Measurements from ENCODE around the gene GPR157.
A peak's percentile ranks its signal among the peaks of the same experiment; 100 is the strongest.
"Not testable (repeated sequence)": the region's sequence is repeated elsewhere in the genome, so short reads cannot be mapped to it uniquely, and the experiment has no call there.

The GPR157 gene

GRCh38 chr1:9115351-9116205 is 13.3 kb downstream of the GPR157 start:
- no peak for DNase-seq

GRCh38 chr1:9112961-9113880 is 15.7 kb downstream of the GPR157 start:
- DNase-seq: no peak

DNA sequence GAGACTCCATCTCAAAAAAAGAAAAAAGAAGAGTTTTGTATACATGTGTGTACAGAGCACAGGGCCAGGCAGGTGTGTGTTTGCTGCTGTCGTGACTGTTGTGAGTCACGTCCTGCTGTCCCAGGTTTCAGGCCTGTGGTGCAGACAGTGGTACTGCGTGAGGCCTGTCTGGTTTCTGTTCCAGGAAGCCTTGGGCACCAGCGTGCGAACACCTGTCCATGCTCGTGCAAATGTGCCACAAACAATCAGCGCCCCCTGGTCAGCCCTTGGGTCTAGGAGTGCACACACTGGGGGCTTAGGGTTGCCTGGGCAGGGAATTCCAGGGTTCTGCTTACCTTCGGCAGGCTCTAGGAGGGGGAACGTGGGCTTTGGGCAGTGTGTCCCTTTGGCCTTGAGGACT is 16.9 kb downstream of the GPR157 start:
- no peak for DNase-seq

DNA sequence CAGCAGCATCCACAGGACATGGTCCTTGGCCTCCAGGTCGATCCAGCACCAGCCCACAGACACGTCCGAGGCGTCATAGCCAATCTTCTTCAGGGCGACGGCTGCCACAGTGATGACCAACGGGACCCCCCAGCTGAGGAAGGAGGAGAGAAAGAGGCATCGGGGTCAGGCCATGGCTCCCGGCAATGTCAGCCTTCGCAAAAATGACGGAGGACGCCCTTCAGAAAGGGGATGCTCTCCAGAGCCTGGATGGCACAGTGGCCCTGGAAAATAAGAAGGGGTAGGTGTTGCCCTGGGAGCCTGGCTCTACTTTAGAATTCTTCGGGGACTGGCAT is 17.6 kb downstream of the GPR157 start:
- no peak for DNase-seq

DNA sequence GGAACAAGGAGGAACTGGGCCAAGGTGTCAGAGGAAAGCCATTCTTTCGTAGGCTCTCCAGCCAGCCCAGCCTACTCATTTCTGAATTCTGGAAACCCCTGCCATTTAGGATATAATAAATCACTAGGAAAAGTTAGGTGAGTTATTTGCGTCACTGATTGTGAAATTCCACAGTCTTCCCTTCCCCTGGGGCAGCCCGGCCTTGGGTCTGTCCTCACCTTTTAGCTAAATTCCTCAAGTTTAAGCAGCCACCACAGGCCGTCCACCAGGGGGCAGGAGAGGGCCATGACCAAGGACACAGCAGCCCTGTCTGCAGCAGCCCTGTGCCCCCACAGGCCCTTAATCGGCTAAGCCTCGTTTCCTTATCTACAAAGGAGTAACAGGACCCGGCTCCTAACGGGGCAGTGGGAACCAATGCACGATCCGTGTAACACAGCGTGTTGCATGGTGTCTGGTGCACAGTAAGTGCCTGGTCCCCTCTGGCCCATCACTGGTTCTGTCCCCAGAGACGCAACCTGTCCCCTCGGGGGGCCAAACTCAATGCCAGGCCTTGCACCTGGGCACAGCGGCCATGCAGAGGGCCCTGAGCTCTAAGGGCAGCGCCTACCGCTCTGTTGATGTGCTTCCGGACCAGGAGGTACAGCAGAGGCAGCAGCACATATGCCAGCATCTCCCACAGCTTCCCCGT is 18.1 kb downstream of the GPR157 start:
- DNase-seq: peak; percentile 74

GRCh38 chr1:9108056-9108665 is 20.7 kb downstream of the GPR157 start:
- no peak for DNase-seq

DNA sequence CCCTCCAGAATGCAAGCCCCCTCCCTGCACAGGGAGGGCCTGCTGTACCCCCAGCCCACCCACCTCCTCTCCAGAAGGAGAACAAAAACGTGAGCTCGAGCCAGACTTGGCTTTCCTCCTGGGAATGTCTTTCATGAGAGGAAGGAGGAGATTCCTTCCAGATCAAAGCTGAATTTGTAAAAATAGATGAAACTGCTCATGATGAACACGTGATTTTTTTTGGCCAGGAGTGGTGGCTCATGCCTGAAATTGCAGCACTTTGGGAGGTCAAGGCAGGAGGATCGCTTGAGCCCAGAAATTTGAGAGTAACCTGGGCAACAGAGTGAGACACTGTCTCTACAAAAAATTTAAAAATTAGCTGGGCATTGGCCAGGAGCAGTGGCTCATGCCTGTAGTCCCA is 21.8 kb downstream of the GPR157 start:
- DNase-seq: no peak

- no peak for DNase-seq
Measured at GRCh38 chr1:9106286-9106685, 22.6 kb downstream of the GPR157 start.

DNA sequence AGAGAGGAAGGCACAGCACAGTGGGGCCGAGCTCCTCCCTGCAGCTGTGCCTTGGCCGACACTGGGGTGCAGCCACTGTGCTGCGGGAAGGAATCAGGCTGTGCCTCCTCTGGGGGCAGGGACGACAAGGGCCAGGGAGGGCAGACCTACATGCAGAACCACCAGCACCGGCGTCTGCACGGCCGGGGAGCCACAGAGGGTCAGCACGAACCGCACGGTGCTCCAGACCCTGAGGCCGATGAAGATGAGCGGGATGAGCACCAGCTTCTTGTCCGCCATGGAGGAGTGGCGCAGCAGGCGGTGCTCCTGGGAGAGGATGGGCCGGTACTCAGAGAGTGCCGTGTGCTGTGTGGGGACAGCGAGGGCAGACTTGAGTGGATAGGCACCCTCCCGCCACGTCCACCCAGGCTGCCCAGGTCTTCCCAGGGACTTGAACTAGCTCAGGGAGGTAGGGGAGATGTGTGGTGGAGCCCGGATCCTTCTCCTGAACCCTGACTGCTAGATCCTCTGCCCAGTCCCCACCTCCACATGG is 23.5 kb downstream of the GPR157 start:
- no peak for DNase-seq

- peak; percentile 48 for DNase-seq
Measured at GRCh38 chr1:9101510-9102146, 27.3 kb downstream of the GPR157 start.

GRCh38 chr1:9100471-9101043 is 28.3 kb downstream of the GPR157 start:
- DNase-seq: no peak

DNA sequence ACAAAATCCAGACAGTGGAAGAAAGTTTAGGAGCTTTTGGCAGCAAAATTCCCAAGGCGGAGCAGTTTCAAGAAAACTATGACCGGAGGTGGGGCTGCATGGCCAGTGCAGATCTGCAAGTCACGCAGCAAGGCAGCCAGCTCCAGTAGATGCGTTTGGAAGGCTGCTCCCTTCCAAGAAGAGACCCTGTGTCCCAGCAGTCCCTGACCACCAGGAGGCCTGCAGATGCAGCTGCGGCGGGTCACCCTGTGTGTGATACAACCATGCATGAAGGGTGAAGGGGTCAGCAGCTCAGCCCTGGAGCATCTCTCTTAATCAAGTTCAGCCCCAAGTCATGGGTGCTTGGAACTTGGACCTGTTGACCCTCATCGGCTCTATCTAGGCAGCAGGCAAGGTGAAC is 29.3 kb downstream of the GPR157 start:
- DNase-seq: no peak

DNA sequence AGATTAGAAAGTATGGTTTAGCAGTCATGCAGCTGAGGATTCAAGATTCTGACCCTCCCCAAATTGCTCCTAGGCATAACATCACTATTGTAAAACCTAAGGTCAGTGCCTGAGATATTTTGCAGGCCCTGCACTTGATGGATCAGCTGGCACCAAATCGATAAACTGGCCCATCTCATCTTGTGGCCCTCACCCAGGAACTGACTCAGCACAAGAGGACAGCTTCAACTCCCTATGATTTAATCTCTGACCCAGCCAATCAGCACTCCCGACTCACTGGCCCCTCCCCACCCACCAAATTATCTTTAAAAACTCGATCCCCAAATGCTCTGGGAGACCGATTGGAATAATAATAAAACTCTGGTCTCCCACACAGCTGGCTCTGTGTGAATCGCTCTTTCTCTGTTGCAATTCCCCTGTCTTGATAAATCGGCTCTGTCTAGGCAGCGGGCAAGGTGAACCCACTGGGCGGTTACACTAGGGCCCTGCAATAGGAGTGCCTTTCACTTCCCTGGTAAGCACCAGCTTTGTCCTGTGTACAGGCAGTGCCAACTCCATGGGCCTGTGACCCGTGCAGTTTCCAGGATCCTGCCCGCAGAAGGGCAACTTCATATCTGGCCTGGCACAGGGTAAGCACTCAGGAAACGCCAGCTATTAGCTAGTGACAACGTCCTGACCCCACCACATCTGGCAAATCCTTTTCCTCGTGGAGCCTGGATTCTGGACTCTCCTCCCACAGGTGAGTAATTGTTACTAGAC is 30.8 kb downstream of the GPR157 start:
- no peak for DNase-seq

DNA sequence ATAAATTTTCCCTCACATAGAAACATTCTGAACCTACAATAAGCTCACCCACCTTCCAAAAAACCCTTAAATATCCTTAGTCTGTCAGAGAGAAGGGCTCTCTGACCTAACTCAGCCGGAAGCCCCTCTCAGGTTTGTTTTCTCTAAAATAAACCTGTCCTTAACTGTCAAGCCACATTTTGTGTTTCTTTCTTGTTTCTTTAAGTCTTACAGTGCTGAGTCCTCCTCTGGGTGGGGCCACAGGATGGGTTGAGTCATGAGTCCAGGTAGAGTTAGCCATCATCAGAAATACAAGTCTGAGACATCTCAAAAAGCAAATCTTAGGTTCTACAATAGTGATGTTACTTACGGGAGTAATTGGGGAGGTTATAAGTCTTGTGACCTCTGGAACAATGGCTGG is 33.1 kb downstream of the GPR157 start:
- DNase-seq: no peak

GRCh38 chr1:9093996-9094595 is 34.8 kb downstream of the GPR157 start:
- DNase-seq: not testable (repeated sequence)

- no peak for DNase-seq
Measured at GRCh38 chr1:9093581-9093980, 35.3 kb downstream of the GPR157 start.

GRCh38 chr1:9093091-9093490 is 35.8 kb downstream of the GPR157 start:
- DNase-seq: no peak

DNA sequence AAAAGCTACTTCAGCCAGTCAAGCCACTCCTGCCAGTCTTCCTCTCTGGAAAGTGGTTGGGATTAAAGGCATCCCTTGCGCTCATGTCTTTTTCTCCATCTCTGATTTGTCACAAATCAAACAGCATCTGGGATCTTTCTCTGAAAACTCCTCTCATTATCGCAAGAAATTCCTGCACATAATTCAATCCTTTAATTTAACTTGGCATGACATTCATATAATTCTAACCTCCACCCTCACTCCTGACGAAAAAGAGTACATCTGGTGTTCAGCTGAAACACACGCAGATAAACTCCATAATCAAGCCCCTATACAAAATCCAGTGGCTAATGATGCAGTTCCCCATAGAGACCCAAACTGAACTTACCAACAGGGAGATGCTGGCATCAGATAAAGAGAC is 40.1 kb downstream of the GPR157 start:
- no peak for DNase-seq

DNA sequence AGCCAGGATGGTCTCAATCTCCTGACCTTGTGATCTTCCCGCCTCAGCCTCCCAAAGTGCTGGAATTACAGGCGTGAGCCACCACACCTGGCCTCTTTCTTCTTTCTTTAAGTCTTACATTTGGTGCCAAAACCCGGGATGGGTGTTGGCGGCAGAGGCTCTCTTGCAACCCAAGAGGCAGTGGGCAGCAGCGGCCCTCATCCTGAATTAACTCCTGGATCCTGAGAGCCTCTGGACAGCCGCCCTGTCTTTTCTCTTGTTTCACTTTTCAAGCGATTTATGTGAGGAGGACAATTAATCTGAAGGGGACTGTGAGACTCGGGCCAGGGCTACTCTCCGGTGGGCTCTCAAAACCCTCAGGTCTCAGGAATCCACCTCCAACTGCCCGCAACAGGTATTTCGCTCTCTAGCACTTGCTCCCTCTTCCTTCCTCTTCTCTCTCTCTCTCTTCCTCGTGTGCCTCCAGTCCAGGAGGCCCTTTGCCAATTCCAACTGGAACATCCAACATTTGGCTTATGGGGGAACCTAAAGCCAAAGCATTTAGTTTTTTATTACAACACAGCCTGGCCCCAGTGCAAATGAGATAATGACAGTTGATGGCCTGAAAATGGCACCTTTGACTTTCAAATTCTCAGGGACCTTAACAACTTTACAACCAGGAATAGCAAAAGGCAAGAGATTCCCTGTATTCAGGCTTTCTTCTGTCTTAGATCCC is 41.3 kb downstream of the GPR157 start:
- no peak for DNase-seq

- peak; percentile 57 for DNase-seq
Measured at GRCh38 chr1:9086796-9087195, 42.1 kb downstream of the GPR157 start.

All from fibroblast of skin of back (primary cell).